HCT116 (cell line): ENCODE data around the gene PMS1. TPM values are rescaled to one million over a fixed set of nuclear protein-coding genes. Genes with fewer than 3 reads are reported as not detected.

Experiments
- ATAC-seq: fragments of 200-7000 bp; cut with Tn5 transposase; 2 replicates; pipeline ENCODE4 v1.9.1; 2020; ENCODE audit warnings: mild to moderate bottlenecking, moderate library complexity
- BruUV-seq: library from RNA; stranded (reverse); fragments of 400-500 nt; replicated peaks from 2 replicates; lab custom pipeline; 2021; lab: Mats Ljungman, UMichigan
- CTCF ChIA-PET: fragments of 300-600 bp; sonication (Branson Sonifier 250); formaldehyde crosslinking; loops from one replicate; lab custom pipeline; 2021; ENCODE audit warnings: antibody characterized with exemption; lab: Charles Lee
- POLR2A ChIA-PET: fragments of 300-600, 350-600 bp; sonication (Branson Sonifier 250); formaldehyde crosslinking; loops from one replicate; lab custom pipeline; 2021; ENCODE audit warnings: antibody characterized with exemption; lab: Charles Lee
- RAD21 ChIA-PET, 2 experiments: fragments of 300-600 bp; sonication (Branson Sonifier 250); formaldehyde crosslinking; loops; one replicate each; lab custom pipeline; 2023; ENCODE audit warnings: low total read pairs in 2 of 2; ENCODE audit not compliant: uncharacterized antibody in 2 of 2, unreplicated experiment in 2 of 2, low non-redundant PET in 1 of 2; lab: Charles Lee
- DNase-seq: peaks from one replicate; pipeline ENCODE4 v3.0.0-alpha.2; 2010; ENCODE audit warnings: low read depth, low spot score
- H2AFZ ChIP-seq: fragments of 200-600 bp; shearing (Covaris generic), sonication (generic); 2 replicates; pipeline ENCODE4 v1.6.1; 2017; ENCODE audit warnings: low read depth, mixed run types, mixed read lengths, antibody characterized with exemption, low read length; ENCODE audit not compliant: poor library complexity, severe bottlenecking
- H3K27ac ChIP-seq: 2 replicates; pipeline ENCODE4 v1.5.1; 2012; ENCODE audit warnings: low read depth, low read length
- H3K27me3 ChIP-seq: fragments of 200-600 bp; sonication (generic); 2 replicates; pipeline ENCODE4 v1.6.1; 2016; ENCODE audit warnings: mixed run types, low read length, mixed read lengths; ENCODE audit not compliant: insufficient read depth
- H3K36me3 ChIP-seq, 2 experiments: fragments of 200-500 bp in 1 of 2; fragments of 200-600 bp in 1 of 2; sonication (Bioruptor generic) in 1 of 2; sonication (generic) in 1 of 2; 2 replicates each; pipeline versions ENCODE4 v1.5.1 to v1.6.1; 2014 to 2016; ENCODE audit warnings: low read length in 2 of 2, inconsistent platforms in 1 of 2, mixed read lengths in 1 of 2, mixed run types in 1 of 2; ENCODE audit not compliant: insufficient read depth in 2 of 2, control insufficient read depth in 1 of 2
- H3K4me1 ChIP-seq, 2 experiments: fragments of 200-600 bp in 1 of 2; sonication (generic) in 1 of 2; 2 replicates each; pipeline versions ENCODE4 v1.5.1 to v1.6.1; 2012 to 2017; ENCODE audit warnings: low read length in 2 of 2, inconsistent platforms in 1 of 2, mild to moderate bottlenecking in 1 of 2, mixed read lengths in 1 of 2, mixed run types in 1 of 2, moderate library complexity in 1 of 2; ENCODE audit not compliant: insufficient read depth in 2 of 2, control insufficient read depth in 1 of 2
- H3K4me2 ChIP-seq: fragments of 200-600 bp; sonication (generic); 2 replicates; pipeline ENCODE4 v1.6.1; 2017; ENCODE audit warnings: mixed run types, low read length, mixed read lengths
- H3K4me3 ChIP-seq, 2 experiments: fragments of 200-600 bp in 1 of 2; sonication (generic) in 1 of 2; replicated peaks in 1 of 2; 2 replicates each; pipeline ENCODE4 v1.5.1; 2011 to 2016; ENCODE audit warnings: low read length in 2 of 2, control low read depth in 1 of 2, low read depth in 1 of 2, mild to moderate bottlenecking in 1 of 2, mixed read lengths in 1 of 2, mixed run types in 1 of 2
- H3K79me2 ChIP-seq: fragments of 200-600 bp; sonication (generic); 2 replicates; pipeline ENCODE4 v1.6.1; 2017; ENCODE audit warnings: mild to moderate bottlenecking, mixed run types, low read length, moderate library complexity, mixed read lengths; ENCODE audit not compliant: insufficient read depth
- H3K9ac ChIP-seq: fragments of 200-600 bp; sonication (generic); 2 replicates; pipeline ENCODE4 v1.6.1; 2016; ENCODE audit warnings: low read length, mixed read lengths
- H3K9me2 ChIP-seq: fragments of 200-600 bp; sonication (generic), shearing (Covaris generic); 2 replicates; pipeline ENCODE4 v1.6.1; 2017; ENCODE audit warnings: mixed run types, mild to moderate bottlenecking, moderate library complexity; ENCODE audit not compliant: insufficient read depth
- H3K9me3 ChIP-seq, 2 experiments: fragments of 200-500 bp in 1 of 2; fragments of 200-600 bp in 1 of 2; sonication (Bioruptor generic) in 1 of 2; sonication (generic) in 1 of 2; 2 replicates each; pipeline ENCODE4 v1.6.1; 2014 to 2017; ENCODE audit warnings: low read length in 2 of 2, mixed read lengths in 2 of 2, inconsistent platforms in 1 of 2, low read depth in 1 of 2, mild to moderate bottlenecking in 1 of 2, mixed run types in 1 of 2, moderate library complexity in 1 of 2; ENCODE audit not compliant: control insufficient read depth in 1 of 2, insufficient read depth in 1 of 2
- H4K20me1 ChIP-seq: fragments of 200-600 bp; sonication (generic), shearing (Covaris generic); 2 replicates; pipeline ENCODE4 v1.6.1; 2017; ENCODE audit warnings: mixed run types, mild to moderate bottlenecking, moderate library complexity; ENCODE audit not compliant: insufficient read depth
- EGR1 ChIP-seq: IDR thresholded peaks from 2 replicates; pipeline ENCODE4 v1.6.1; 2012; ENCODE audit warnings: low read depth
- EZH2phosphoT487 ChIP-seq: fragments of 200-600 bp; IDR thresholded peaks from 2 replicates; pipeline ENCODE4 v1.6.1; 2018; ENCODE audit warnings: antibody characterized with exemption, borderline replicate concordance
- JUND ChIP-seq: IDR thresholded peaks from 2 replicates; pipeline ENCODE4 v1.6.1; 2012
- RAD21 ChIP-seq: IDR thresholded peaks from 2 replicates; pipeline ENCODE4 v1.6.1; 2012; ENCODE audit warnings: low read depth, mild to moderate bottlenecking
- SP1 ChIP-seq: IDR thresholded peaks from 2 replicates; pipeline ENCODE4 v1.6.1; 2012; ENCODE audit warnings: low read depth
- SRF ChIP-seq: IDR thresholded peaks from 2 replicates; pipeline ENCODE4 v1.6.1; 2012; ENCODE audit warnings: low read depth
- TCF7L2 ChIP-seq: IDR thresholded peaks from 2 replicates; pipeline ENCODE4 v1.7.0; 2011; ENCODE audit warnings: borderline replicate concordance, inconsistent platforms; ENCODE audit not compliant: insufficient read depth, insufficient read length; ENCODE audit errors: extremely low read depth
- YY1 ChIP-seq: IDR thresholded peaks from 2 replicates; pipeline ENCODE4 v1.6.1; 2011; ENCODE audit warnings: low read length, low read depth, moderate library complexity, mild to moderate bottlenecking; ENCODE audit not compliant: insufficient replicate concordance; ENCODE audit errors: extremely low read depth
- intact Hi-C: fragments of 100-400 bp; cut with micrococcal nuclease; formaldehyde crosslinking; loops from 2 replicates; pipeline ENCODE4 v1.10.0; 2022
- total RNA-seq: library from RNA; stranded (reverse); gene quantifications from one replicate; pipeline ENCODE4 v1.2.1, GENCODE V29; 2021; ENCODE audit not compliant: unreplicated experiment
- TF ChIP-seq, protein P1 (sequence below): IDR thresholded peaks from 2 replicates; pipeline ENCODE4 v1.6.1; 2012
- TF ChIP-seq, protein P2 (sequence below): IDR thresholded peaks from 2 replicates; pipeline ENCODE4 v1.6.1; 2012; ENCODE audit warnings: low read depth
- TF ChIP-seq, protein P3 (sequence below): IDR thresholded peaks from 2 replicates; pipeline ENCODE4 v1.6.1; 2012

Gene PMS1
- total RNA-seq, 1 experiment from 2014 or later = 53.2 TPM

DNA sequence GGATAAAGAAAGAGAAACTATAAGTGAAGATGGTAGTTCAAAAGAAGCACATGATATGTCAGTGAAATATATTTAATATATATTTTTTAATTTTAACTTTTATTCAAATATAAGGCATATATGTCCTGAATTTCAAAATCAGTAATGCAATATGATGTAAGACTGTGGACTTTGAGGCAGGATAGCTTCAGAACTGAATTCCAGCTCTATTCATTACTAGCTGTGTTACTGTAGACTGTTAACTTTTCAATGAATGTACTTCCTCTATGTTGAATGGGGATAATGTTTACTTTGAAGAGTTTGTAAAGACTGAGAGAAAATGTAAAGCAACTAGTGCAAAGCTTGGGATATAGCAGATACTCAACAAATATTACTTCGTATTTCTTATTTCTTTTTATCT lies 112.6 kb downstream of the PMS1 start (continued):
- TF ChIP-seq YY1 = no peak

DNA sequence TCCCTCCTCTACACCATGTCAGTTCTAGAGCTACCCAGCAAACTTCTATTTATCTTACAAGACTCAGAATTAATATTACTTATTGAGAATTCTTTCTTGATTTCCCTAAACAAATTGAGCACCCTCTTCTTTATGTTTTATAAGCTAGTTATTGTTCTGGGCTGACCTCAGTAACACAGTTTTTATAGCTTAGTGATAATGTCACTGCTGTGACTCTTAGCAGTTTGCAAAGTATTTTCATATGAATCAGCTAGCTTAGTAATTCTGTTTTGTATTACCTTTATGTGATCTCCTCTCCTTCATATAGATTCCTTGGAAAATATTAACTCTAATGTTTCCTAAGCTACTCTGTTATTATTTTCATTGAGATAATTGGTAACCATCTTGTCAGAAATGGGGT lies 114.9 kb downstream of the PMS1 start:
- no peaks in the 10 kb centered on the region for H3K9me2 ChIP-seq
- ChIA-PET POLR2A (no interaction called here), CTCF (no interaction called here), RAD21 (no interaction called here)
- H3K27me3 ChIP-seq = no peaks in the 10 kb centered on the region
- intact Hi-C loops = no loop called here
- H3K4me3 ChIP-seq = no peak overlapping the region
- no peak overlapping the region for H3K4me2 ChIP-seq
- no peak for TF ChIP-seq EZH2phosphoT487
- TF ChIP-seq, protein P1, sequence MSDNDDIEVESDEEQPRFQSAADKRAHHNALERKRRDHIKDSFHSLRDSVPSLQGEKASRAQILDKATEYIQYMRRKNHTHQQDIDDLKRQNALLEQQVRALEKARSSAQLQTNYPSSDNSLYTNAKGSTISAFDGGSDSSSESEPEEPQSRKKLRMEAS = no peak
- no peak for TF ChIP-seq YY1
- TF ChIP-seq SRF = no peak
- no peak for TF ChIP-seq SP1
- no peak for TF ChIP-seq EGR1
- TF ChIP-seq RAD21 = no peak
- TF ChIP-seq TCF7L2 = no peak
- TF ChIP-seq, protein P2, sequence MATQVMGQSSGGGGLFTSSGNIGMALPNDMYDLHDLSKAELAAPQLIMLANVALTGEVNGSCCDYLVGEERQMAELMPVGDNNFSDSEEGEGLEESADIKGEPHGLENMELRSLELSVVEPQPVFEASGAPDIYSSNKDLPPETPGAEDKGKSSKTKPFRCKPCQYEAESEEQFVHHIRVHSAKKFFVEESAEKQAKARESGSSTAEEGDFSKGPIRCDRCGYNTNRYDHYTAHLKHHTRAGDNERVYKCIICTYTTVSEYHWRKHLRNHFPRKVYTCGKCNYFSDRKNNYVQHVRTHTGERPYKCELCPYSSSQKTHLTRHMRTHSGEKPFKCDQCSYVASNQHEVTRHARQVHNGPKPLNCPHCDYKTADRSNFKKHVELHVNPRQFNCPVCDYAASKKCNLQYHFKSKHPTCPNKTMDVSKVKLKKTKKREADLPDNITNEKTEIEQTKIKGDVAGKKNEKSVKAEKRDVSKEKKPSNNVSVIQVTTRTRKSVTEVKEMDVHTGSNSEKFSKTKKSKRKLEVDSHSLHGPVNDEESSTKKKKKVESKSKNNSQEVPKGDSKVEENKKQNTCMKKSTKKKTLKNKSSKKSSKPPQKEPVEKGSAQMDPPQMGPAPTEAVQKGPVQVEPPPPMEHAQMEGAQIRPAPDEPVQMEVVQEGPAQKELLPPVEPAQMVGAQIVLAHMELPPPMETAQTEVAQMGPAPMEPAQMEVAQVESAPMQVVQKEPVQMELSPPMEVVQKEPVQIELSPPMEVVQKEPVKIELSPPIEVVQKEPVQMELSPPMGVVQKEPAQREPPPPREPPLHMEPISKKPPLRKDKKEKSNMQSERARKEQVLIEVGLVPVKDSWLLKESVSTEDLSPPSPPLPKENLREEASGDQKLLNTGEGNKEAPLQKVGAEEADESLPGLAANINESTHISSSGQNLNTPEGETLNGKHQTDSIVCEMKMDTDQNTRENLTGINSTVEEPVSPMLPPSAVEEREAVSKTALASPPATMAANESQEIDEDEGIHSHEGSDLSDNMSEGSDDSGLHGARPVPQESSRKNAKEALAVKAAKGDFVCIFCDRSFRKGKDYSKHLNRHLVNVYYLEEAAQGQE = no peak
- TF ChIP-seq JUND = no peak
- TF ChIP-seq, protein P3, sequence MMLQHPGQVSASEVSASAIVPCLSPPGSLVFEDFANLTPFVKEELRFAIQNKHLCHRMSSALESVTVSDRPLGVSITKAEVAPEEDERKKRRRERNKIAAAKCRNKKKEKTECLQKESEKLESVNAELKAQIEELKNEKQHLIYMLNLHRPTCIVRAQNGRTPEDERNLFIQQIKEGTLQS = no peak
- no peak overlapping the region for H2AFZ ChIP-seq
- no peak overlapping the region for H3K9ac ChIP-seq
- H3K79me2 ChIP-seq = no peaks in the 10 kb centered on the region
- ATAC-seq (no peak), DNase-seq (no peak)
- no peaks in the 10 kb centered on the region for H3K4me1 ChIP-seq
- no peak overlapping the region for H3K27ac ChIP-seq
- BruUV-seq = no TSS peak
- no peaks in the 10 kb centered on the region for H3K36me3 ChIP-seq
- no peaks in the 10 kb centered on the region for H3K9me3 ChIP-seq
- H4K20me1 ChIP-seq = no peaks in the 10 kb centered on the region
